ENCODE measurements around the gene ST3GAL3.
A peak's percentile ranks its signal among the peaks of the same experiment; 100 is the strongest.

ST3GAL3 gene

GRCh38 chr1:43912607-43913006 is 205.3 kb downstream of the ST3GAL3 start:
- H3K4me3 Mint-ChIP-seq, result no peak overlapping the region
- H3K4me1 Mint-ChIP-seq (ENCODE audit: low read depth in 2 of 2), result no peaks in the 10 kb centered on the region
- no peak for DNase-seq
- H3K9me3 Mint-ChIP-seq, result no peaks in the 10 kb centered on the region
- no peaks in the 10 kb centered on the region for H3K27me3 Mint-ChIP-seq
- peak overlapping the region in 1 of 2 donors; percentile 16 for H3K27ac Mint-ChIP-seq
- peaks cover 3% of the 10 kb centered on the region for H3K36me3 Mint-ChIP-seq (ENCODE audit: insufficient read depth)
- no peak for ATAC-seq (replicated peaks)

GRCh38 chr1:43913051-43913501 is 205.7 kb downstream of the ST3GAL3 start:
- ATAC-seq (replicated peaks) (no peak), DNase-seq (no peak)
- Mint-ChIP-seq H3K4me1 (ENCODE audit: low read depth in 2 of 2) (no peaks in the 10 kb centered on the region), H3K27me3 (no peaks in the 10 kb centered on the region), H3K27ac (peak overlapping the region in 1 of 2 donors; percentile 16), H3K4me3 (no peak overlapping the region), H3K9me3 (no peaks in the 10 kb centered on the region), H3K36me3 (ENCODE audit: insufficient read depth) (peaks cover 3% of the 10 kb centered on the region)

GRCh38 chr1:43913666-43914360 is 206.5 kb downstream of the ST3GAL3 start:
- Mint-ChIP-seq H3K9me3 (no peaks in the 10 kb centered on the region), H3K36me3 (ENCODE audit: insufficient read depth) (peaks cover 3% of the 10 kb centered on the region), H3K4me3 (no peak overlapping the region), H3K27ac (no peak overlapping the region), H3K4me1 (ENCODE audit: low read depth in 2 of 2) (no peaks in the 10 kb centered on the region), H3K27me3 (no peaks in the 10 kb centered on the region)
- no peak for ATAC-seq (replicated peaks)
- no peak for DNase-seq

- H3K9me3 Mint-ChIP-seq, result no peaks in the 10 kb centered on the region
- H3K27me3 Mint-ChIP-seq, result no peaks in the 10 kb centered on the region
- no peak for ATAC-seq (replicated peaks)
- H3K4me1 Mint-ChIP-seq (ENCODE audit: low read depth in 2 of 2), result peaks cover 0 to 2% of the 10 kb centered on the region in 2 donors
- H3K4me3 Mint-ChIP-seq, result no peak overlapping the region
- H3K27ac Mint-ChIP-seq, result no peak overlapping the region
- DNase-seq, result no peak
- peaks cover 3% of the 10 kb centered on the region for H3K36me3 Mint-ChIP-seq (ENCODE audit: insufficient read depth)
Measured at GRCh38 chr1:43914576-43915525, 207.5 kb downstream of the ST3GAL3 start.

GRCh38 chr1:43919906-43920305 is 212.6 kb downstream of the ST3GAL3 start:
- Mint-ChIP-seq H3K4me1 (ENCODE audit: low read depth in 2 of 2) (peaks cover 0 to 2% of the 10 kb centered on the region in 2 donors), H3K4me3 (no peak overlapping the region), H3K9me3 (no peaks in the 10 kb centered on the region), H3K36me3 (ENCODE audit: insufficient read depth) (no peaks in the 10 kb centered on the region), H3K27ac (no peak overlapping the region), H3K27me3 (no peaks in the 10 kb centered on the region)
- ATAC-seq (replicated peaks), result no peak
- DNase-seq, result no peak

GRCh38 chr1:43921022-43921421 is 213.7 kb downstream of the ST3GAL3 start:
- H3K4me1 Mint-ChIP-seq (ENCODE audit: low read depth in 2 of 2), result peaks cover 0 to 2% of the 10 kb centered on the region in 2 donors
- H3K9me3 Mint-ChIP-seq, result no peaks in the 10 kb centered on the region
- H3K36me3 Mint-ChIP-seq (ENCODE audit: insufficient read depth), result no peaks in the 10 kb centered on the region
- no peak for DNase-seq
- no peaks in the 10 kb centered on the region for H3K27me3 Mint-ChIP-seq
- H3K27ac Mint-ChIP-seq, result no peak overlapping the region
- no peak for ATAC-seq (replicated peaks)
- no peak overlapping the region for H3K4me3 Mint-ChIP-seq

- Mint-ChIP-seq H3K27ac (peak overlapping the region in 1 of 2 donors; percentile 2), H3K27me3 (no peaks in the 10 kb centered on the region), H3K4me1 (ENCODE audit: low read depth in 2 of 2) (no peaks in the 10 kb centered on the region), H3K4me3 (no peak overlapping the region), H3K36me3 (ENCODE audit: insufficient read depth) (peaks cover under 1% of the 10 kb centered on the region), H3K9me3 (no peaks in the 10 kb centered on the region)
- no peak for ATAC-seq (replicated peaks)
- DNase-seq, result no peak
Measured at GRCh38 chr1:43924516-43924915, 217.2 kb downstream of the ST3GAL3 start.

- Mint-ChIP-seq H3K36me3 (ENCODE audit: insufficient read depth) (peaks cover 3% of the 10 kb centered on the region), H3K27ac (no peak overlapping the region), H3K4me1 (ENCODE audit: low read depth in 2 of 2) (no peaks in the 10 kb centered on the region), H3K27me3 (no peaks in the 10 kb centered on the region), H3K4me3 (no peak overlapping the region), H3K9me3 (no peaks in the 10 kb centered on the region)
- DNase-seq (no peak), ATAC-seq (replicated peaks) (no peak)
Measured at GRCh38 chr1:43925846-43926245, 218.5 kb downstream of the ST3GAL3 start.

GRCh38 chr1:43930168-43930948 is 223.0 kb downstream of the ST3GAL3 start:
- H3K27me3 Mint-ChIP-seq, result peaks cover 2 to 30% of the 10 kb centered on the region in 2 donors
- DNase-seq (no peak), ATAC-seq (replicated peaks) (no peak)
- no peak overlapping the region for H3K27ac Mint-ChIP-seq
- H3K36me3 Mint-ChIP-seq (ENCODE audit: insufficient read depth), result peaks cover 7% of the 10 kb centered on the region
- H3K4me1 Mint-ChIP-seq (ENCODE audit: low read depth in 2 of 2), result peaks cover 0 to 10% of the 10 kb centered on the region in 2 donors
- no peak overlapping the region for H3K4me3 Mint-ChIP-seq
- H3K9me3 Mint-ChIP-seq, result no peaks in the 10 kb centered on the region

- Mint-ChIP-seq H3K4me1 (ENCODE audit: low read depth in 2 of 2) (peaks cover 0 to 10% of the 10 kb centered on the region in 2 donors), H3K9me3 (no peaks in the 10 kb centered on the region), H3K4me3 (no peak overlapping the region), H3K36me3 (ENCODE audit: insufficient read depth) (peaks cover 7% of the 10 kb centered on the region), H3K27me3 (peaks cover 6 to 35% of the 10 kb centered on the region in 2 donors), H3K27ac (no peak overlapping the region)
- DNase-seq, result no peak
- ATAC-seq (replicated peaks), result no peak
Measured at GRCh38 chr1:43930949-43931275, 223.6 kb downstream of the ST3GAL3 start.

- H3K27ac Mint-ChIP-seq, result peak overlapping the region in 1 of 2 donors; percentile 3
- ATAC-seq (replicated peaks), result no peak
- peaks cover 6 to 42% of the 10 kb centered on the region in 2 donors for H3K27me3 Mint-ChIP-seq
- DNase-seq, result no peak
- H3K9me3 Mint-ChIP-seq, result no peaks in the 10 kb centered on the region
- H3K4me3 Mint-ChIP-seq, result no peak overlapping the region
- H3K4me1 Mint-ChIP-seq (ENCODE audit: low read depth in 2 of 2), result peaks cover 0 to 10% of the 10 kb centered on the region in 2 donors
- H3K36me3 Mint-ChIP-seq (ENCODE audit: insufficient read depth), result peaks cover 7% of the 10 kb centered on the region
Measured at GRCh38 chr1:43931711-43932660, 224.7 kb downstream of the ST3GAL3 start.

- H3K4me1 Mint-ChIP-seq (ENCODE audit: low read depth in 2 of 2), result peaks cover 0 to 10% of the 10 kb centered on the region in 2 donors
- H3K36me3 Mint-ChIP-seq (ENCODE audit: insufficient read depth), result peaks cover 7% of the 10 kb centered on the region
- no peak overlapping the region for H3K4me3 Mint-ChIP-seq
- ATAC-seq (replicated peaks), result no peak
- no peak for DNase-seq
- peak overlapping the region in 1 of 2 donors; percentile 3 for H3K27ac Mint-ChIP-seq
- no peaks in the 10 kb centered on the region for H3K9me3 Mint-ChIP-seq
- peaks cover 6 to 42% of the 10 kb centered on the region in 2 donors for H3K27me3 Mint-ChIP-seq
Measured at GRCh38 chr1:43932786-43933385, 225.6 kb downstream of the ST3GAL3 start.
